Measurements from ENCODE around the gene APLNR.

DNA sequence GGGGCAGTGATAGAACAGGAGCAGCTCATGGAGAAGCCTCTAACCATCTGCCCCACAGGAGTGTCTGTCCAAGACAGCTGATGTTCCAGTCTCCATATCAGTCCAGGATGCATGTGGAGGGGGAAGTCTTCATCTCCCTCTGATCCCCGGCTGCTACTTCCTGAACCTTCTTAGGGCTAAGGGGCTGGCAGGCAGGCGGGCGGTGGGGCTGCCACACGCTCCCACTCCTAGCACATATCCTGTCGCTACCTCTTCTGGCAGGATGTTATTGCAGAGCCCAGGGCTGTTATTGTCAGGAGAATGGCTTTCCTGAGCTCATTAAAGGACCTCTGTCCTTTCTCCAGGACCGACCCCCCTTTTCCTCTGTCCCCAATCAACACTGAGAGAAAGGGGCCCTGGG is 29.9 kb downstream of the APLNR start:
- no peak for TF ChIP-seq POLR2A (IDR thresholded peaks at IDR 0.05; ENCODE audit: extremely low read depth, insufficient read length)
- TF ChIP-seq CTCF (IDR thresholded peaks at IDR 0.05; ENCODE audit: low read depth, low read length), result no peak
- no peak for TF ChIP-seq MAX (IDR thresholded peaks at IDR 0.05; ENCODE audit: low read depth, low read length)
